ENCODE results near the gene ME3. TPM values are rescaled to one million over a fixed set of nuclear protein-coding genes. Genes with fewer than 3 reads are reported as not detected.
"Not testable (repeated sequence)": the region's sequence is repeated elsewhere in the genome, so short reads cannot be mapped to it uniquely, and the experiment has no call there.

Gene ME3
- total RNA-seq, 1 experiment from 2014 or later: 14.2 TPM

GRCh38 chr11:86623736-86624135 is 48.7 kb downstream of the ME3 start:
- no peaks in the 10 kb centered on the region for H3K4me1 Mint-ChIP-seq (ENCODE audit: low read depth, unreplicated experiment)
- H3K36me3 Mint-ChIP-seq (ENCODE audit: insufficient read depth, unreplicated experiment): no peaks in the 10 kb centered on the region
- no peak overlapping the region for H3K4me3 Mint-ChIP-seq (ENCODE audit: low read depth, unreplicated experiment)
- no peak for DNase-seq
- no TSS peak for BruUV-seq (replicated peaks)
- TF ChIP-seq, protein P1, sequence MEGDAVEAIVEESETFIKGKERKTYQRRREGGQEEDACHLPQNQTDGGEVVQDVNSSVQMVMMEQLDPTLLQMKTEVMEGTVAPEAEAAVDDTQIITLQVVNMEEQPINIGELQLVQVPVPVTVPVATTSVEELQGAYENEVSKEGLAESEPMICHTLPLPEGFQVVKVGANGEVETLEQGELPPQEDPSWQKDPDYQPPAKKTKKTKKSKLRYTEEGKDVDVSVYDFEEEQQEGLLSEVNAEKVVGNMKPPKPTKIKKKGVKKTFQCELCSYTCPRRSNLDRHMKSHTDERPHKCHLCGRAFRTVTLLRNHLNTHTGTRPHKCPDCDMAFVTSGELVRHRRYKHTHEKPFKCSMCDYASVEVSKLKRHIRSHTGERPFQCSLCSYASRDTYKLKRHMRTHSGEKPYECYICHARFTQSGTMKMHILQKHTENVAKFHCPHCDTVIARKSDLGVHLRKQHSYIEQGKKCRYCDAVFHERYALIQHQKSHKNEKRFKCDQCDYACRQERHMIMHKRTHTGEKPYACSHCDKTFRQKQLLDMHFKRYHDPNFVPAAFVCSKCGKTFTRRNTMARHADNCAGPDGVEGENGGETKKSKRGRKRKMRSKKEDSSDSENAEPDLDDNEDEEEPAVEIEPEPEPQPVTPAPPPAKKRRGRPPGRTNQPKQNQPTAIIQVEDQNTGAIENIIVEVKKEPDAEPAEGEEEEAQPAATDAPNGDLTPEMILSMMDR (IDR thresholded peaks at IDR 0.05; ENCODE audit: unreplicated experiment): no peak
- no peak overlapping the region for H3K27ac Mint-ChIP-seq (ENCODE audit: unreplicated experiment)
- intact Hi-C loops (cut with micrococcal nuclease; ENCODE audit: unreplicated experiment): no loop called here
- CTCF ChIA-PET: no interaction called here
- no peaks in the 10 kb centered on the region for H3K9me3 Mint-ChIP-seq (ENCODE audit: low read depth, unreplicated experiment)
- no peaks in the 10 kb centered on the region for H3K27me3 Mint-ChIP-seq (ENCODE audit: unreplicated experiment)

- no peaks in the 10 kb centered on the region for H3K27me3 Mint-ChIP-seq (ENCODE audit: unreplicated experiment)
- CTCF ChIA-PET: no interaction called here
- no peak for DNase-seq
- no peaks in the 10 kb centered on the region for H3K36me3 Mint-ChIP-seq (ENCODE audit: insufficient read depth, unreplicated experiment)
- TF ChIP-seq, protein P1 (IDR thresholded peaks at IDR 0.05; ENCODE audit: unreplicated experiment): no peak
- no TSS peak for BruUV-seq (replicated peaks)
- no peak overlapping the region for H3K4me3 Mint-ChIP-seq (ENCODE audit: low read depth, unreplicated experiment)
- intact Hi-C loops (cut with micrococcal nuclease; ENCODE audit: unreplicated experiment): no loop called here
- no peaks in the 10 kb centered on the region for H3K9me3 Mint-ChIP-seq (ENCODE audit: low read depth, unreplicated experiment)
- H3K27ac Mint-ChIP-seq (ENCODE audit: unreplicated experiment): no peak overlapping the region
- no peaks in the 10 kb centered on the region for H3K4me1 Mint-ChIP-seq (ENCODE audit: low read depth, unreplicated experiment)
Observed at GRCh38 chr11:86623041-86623621, 49.3 kb downstream of the ME3 start.

DNA sequence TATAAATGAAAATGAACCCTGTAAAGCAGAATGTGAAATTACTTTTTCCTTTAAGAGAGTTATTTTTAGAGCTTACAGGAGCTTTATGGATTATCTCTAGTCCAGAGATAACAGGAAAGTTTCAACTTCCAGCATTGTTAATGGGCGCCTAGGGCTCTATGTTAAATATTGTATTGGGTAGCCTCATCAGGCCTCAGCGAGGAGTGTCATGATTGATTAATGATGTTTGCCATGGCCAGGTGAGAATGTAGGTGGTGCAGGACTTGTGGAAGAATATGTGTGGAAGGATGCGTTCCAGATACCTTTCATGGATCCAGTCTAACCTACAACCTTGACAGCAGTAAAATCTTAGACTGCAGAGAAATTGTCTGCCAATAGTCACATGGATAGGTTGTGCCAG is 50.6 kb downstream of the ME3 start:
- intact Hi-C loops (cut with micrococcal nuclease; ENCODE audit: unreplicated experiment): no loop called here
- Mint-ChIP-seq H3K36me3 (ENCODE audit: insufficient read depth, unreplicated experiment) (no peaks in the 10 kb centered on the region), H3K4me1 (ENCODE audit: low read depth, unreplicated experiment) (no peaks in the 10 kb centered on the region), H3K9me3 (ENCODE audit: low read depth, unreplicated experiment) (no peaks in the 10 kb centered on the region), H3K4me3 (ENCODE audit: low read depth, unreplicated experiment) (no peak overlapping the region), H3K27ac (ENCODE audit: unreplicated experiment) (no peak overlapping the region), H3K27me3 (ENCODE audit: unreplicated experiment) (no peaks in the 10 kb centered on the region)
- TF ChIP-seq, protein P1 (IDR thresholded peaks at IDR 0.05; ENCODE audit: unreplicated experiment): no peak
- no TSS peak for BruUV-seq (replicated peaks)
- CTCF ChIA-PET: no interaction called here
- no peak for DNase-seq

DNA sequence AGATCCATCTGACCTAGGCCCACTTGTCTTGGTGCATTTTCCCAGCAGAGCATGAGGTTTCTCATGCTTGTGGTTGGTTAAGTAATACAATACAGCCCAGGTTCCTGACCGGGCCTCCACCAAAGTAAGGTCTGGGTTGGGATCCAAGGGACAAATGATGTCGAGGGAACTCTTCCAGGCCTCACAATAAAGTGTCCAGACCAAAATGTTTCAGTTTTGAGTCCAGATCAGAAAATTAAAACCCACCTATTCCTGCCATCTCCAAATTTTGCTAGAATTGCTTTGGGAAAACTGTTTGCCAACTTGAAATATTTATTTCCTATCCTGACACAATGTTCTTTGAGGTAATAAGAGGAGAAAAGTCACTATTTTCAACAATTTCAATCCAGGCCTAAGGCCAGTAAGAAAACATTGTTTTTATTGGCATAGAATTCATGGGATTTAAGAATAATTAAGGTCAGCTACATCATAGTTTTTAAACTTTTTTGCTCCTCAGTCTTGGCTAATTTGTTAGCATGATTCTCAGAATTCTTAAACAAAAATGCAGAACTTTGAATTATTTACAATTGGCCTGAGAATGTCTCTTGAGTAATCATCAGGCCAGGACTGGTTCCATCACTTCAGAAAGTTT is 51.4 kb downstream of the ME3 start:
- DNase-seq: no peak
- intact Hi-C loops (cut with micrococcal nuclease; ENCODE audit: unreplicated experiment): no loop called here
- no peaks in the 10 kb centered on the region for H3K4me1 Mint-ChIP-seq (ENCODE audit: low read depth, unreplicated experiment)
- no peak overlapping the region for H3K27ac Mint-ChIP-seq (ENCODE audit: unreplicated experiment)
- H3K27me3 Mint-ChIP-seq (ENCODE audit: unreplicated experiment): no peaks in the 10 kb centered on the region
- no peaks in the 10 kb centered on the region for H3K36me3 Mint-ChIP-seq (ENCODE audit: insufficient read depth, unreplicated experiment)
- no peak overlapping the region for H3K4me3 Mint-ChIP-seq (ENCODE audit: low read depth, unreplicated experiment)
- CTCF ChIA-PET: no interaction called here
- no TSS peak for BruUV-seq (replicated peaks)
- no peaks in the 10 kb centered on the region for H3K9me3 Mint-ChIP-seq (ENCODE audit: low read depth, unreplicated experiment)
- TF ChIP-seq, protein P1 (IDR thresholded peaks at IDR 0.05; ENCODE audit: unreplicated experiment): no peak

DNA sequence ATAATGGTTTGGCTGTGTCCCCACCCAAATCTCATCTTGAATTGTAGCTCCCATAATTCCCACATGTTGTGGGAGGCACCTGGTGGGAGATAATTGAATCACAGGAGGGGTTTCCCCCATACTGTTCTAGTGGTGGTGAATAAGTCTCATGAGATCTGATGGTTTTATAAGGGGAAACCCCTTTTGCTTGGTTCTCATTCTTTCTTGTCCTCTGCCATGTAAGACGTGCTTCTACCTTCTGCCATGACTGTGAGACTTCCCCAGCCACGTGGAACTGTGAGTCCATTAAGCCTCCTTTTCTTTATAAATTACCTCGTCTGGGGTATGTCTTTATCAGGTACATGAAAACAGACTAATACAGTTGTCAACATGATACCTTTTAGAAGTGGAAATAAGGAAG is 53.0 kb downstream of the ME3 start:
- BruUV-seq (replicated peaks); H3K9me3 Mint-ChIP-seq (ENCODE audit: low read depth, unreplicated experiment); H3K27ac Mint-ChIP-seq (ENCODE audit: unreplicated experiment); DNase-seq; H3K27me3 Mint-ChIP-seq (ENCODE audit: unreplicated experiment); H3K4me3 Mint-ChIP-seq (ENCODE audit: low read depth, unreplicated experiment); intact Hi-C loops (cut with micrococcal nuclease; ENCODE audit: unreplicated experiment); H3K4me1 Mint-ChIP-seq (ENCODE audit: low read depth, unreplicated experiment); H3K36me3 Mint-ChIP-seq (ENCODE audit: insufficient read depth, unreplicated experiment): not testable (repeated sequence)
- CTCF ChIA-PET: interaction anchor here (0.7 kb wide), 1 partner anchor 137 kb away, joined by 3 read pairs; no protein-coding TSS in a partner anchor
